GM23248 (cell line): ENCODE measurements around the gene LPA. TPM values are rescaled to one million over a fixed set of nuclear protein-coding genes. Genes with fewer than 3 reads are reported as not detected.

Experiments
- DNase-seq: peaks from one replicate; pipeline ENCODE4 v3.0.0-alpha.2; 2015
- H2AFZ ChIP-seq: fragments of 200-600 bp; sonication (generic); 2 replicates; pipeline ENCODE4 v1.6.1; 2016; ENCODE audit warnings: antibody characterized with exemption
- H3F3A ChIP-seq: fragments of 200-600 bp; sonication (generic); 2 replicates; pipeline ENCODE4 v1.6.1; 2016; ENCODE audit warnings: mild to moderate bottlenecking, antibody characterized with exemption, mixed run types; ENCODE audit not compliant: insufficient read depth
- H3K27ac ChIP-seq: fragments of 200-600 bp; sonication (generic); 2 replicates; pipeline ENCODE4 v1.5.1; 2016; ENCODE audit warnings: mild to moderate bottlenecking
- H3K27me3 ChIP-seq: fragments of 200-600 bp; sonication (generic); replicated peaks from 2 replicates; pipeline ENCODE4 v1.6.1; 2016; ENCODE audit warnings: mild to moderate bottlenecking; ENCODE audit not compliant: insufficient read depth
- H3K36me3 ChIP-seq: fragments of 200-600 bp; sonication (generic); 2 replicates; pipeline ENCODE4 v1.6.1; 2016; ENCODE audit warnings: low read depth, mild to moderate bottlenecking
- H3K4me1 ChIP-seq: fragments of 200-600 bp; sonication (generic); 2 replicates; pipeline ENCODE4 v1.6.1; 2016; ENCODE audit warnings: mild to moderate bottlenecking; ENCODE audit not compliant: insufficient read depth
- H3K4me2 ChIP-seq: fragments of 200-600 bp; sonication (generic); one replicate; pipeline ENCODE4 v1.6.1; 2016; ENCODE audit warnings: mild to moderate bottlenecking; ENCODE audit not compliant: unreplicated experiment
- H3K4me3 ChIP-seq: fragments of 200-600 bp; sonication (generic); 2 replicates; pipeline ENCODE4 v1.5.1; 2016; ENCODE audit warnings: mild to moderate bottlenecking
- H3K79me2 ChIP-seq: fragments of 200-600 bp; sonication (generic); 2 replicates; pipeline ENCODE4 v1.6.1; 2016; ENCODE audit warnings: mild to moderate bottlenecking; ENCODE audit not compliant: insufficient read depth
- H3K9ac ChIP-seq: fragments of 200-600 bp; sonication (generic); 2 replicates; pipeline ENCODE4 v1.6.1; 2016; ENCODE audit warnings: mild to moderate bottlenecking
- H3K9me2 ChIP-seq: fragments of 200-600 bp; sonication (generic); 2 replicates; pipeline ENCODE4 v1.6.1; 2016; ENCODE audit warnings: mixed run types, mild to moderate bottlenecking, moderate library complexity; ENCODE audit not compliant: insufficient read depth
- H3K9me3 ChIP-seq: fragments of 200-600 bp; sonication (generic); one replicate; pipeline ENCODE4 v1.6.1; 2017; ENCODE audit warnings: low read depth
- H4K20me1 ChIP-seq: fragments of 200-600 bp; sonication (generic); 2 replicates; pipeline ENCODE4 v1.6.0; 2016; ENCODE audit not compliant: insufficient read depth
- EZH2 ChIP-seq: fragments of 200-600 bp; sonication (generic); IDR thresholded peaks from 2 replicates; pipeline ENCODE4 v1.6.1; 2018; ENCODE audit warnings: antibody characterized with exemption, mild to moderate bottlenecking; ENCODE audit not compliant: insufficient read depth, poor library complexity, severe bottlenecking
- EZH2phosphoT487 ChIP-seq: fragments of 200-600 bp; sonication (generic); IDR thresholded peaks from 2 replicates; pipeline ENCODE4 v1.6.1; 2018; ENCODE audit warnings: antibody characterized with exemption, moderate library complexity, mild to moderate bottlenecking, low read depth; ENCODE audit not compliant: insufficient read depth
- WGBS, 2 experiments: methylation state at CpG; one replicate each; pipeline ENCODE4 v1.1.6; 2015 to 2017; ENCODE audit warnings: low lambda C conversion rate in 2 of 2, low coverage in 1 of 2; ENCODE audit errors: missing lambda C conversion rate in 2 of 2; 5-methylcytosine and 5-hydroxymethylcytosine counted together
- in situ Hi-C: fragments of 300-500 bp; cut with MboI; formaldehyde crosslinking; loops from 2 replicates; pipeline ENCODE4 v1.15.0; 2020
- polyA plus RNA-seq: library from polyadenylated mRNA; unstranded; fragments of >200 nt; fragmentation: Nextera tagmentation; extraction: Ambion mirVana; gene quantifications from 2 replicates; pipeline ENCODE4 v1.2.1, GENCODE V29; 2016
- total RNA-seq: library from RNA; depleted of rRNA; stranded (reverse); fragments of >200 nt; shearing (Covaris generic); gene quantifications from 2 replicates; pipeline ENCODE4 v1.2.3, GENCODE V29; 2014

Gene LPA
- total and polyA plus RNA-seq, 2 experiments from 2014 or later, result not detected

DNA sequence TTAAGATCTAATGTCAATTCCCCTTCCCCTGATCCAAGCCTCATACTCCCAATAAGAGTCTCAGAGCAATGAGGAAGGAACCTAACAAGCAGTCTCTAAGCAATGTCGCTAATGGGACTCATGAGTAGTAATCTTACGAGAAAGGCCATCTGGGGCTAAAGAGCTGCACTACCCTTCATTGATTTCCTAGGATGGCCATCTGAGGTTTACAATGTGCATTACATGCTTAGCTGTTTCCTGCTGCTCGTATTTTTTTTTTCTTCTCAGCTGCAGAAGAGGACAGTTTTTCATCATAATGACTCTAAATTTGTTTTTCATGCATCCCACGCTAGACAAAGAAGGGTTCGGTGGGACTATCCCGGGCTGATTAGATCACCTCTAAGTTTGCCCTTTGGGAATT, 119.3 kb downstream of the LPA start:
- DNase-seq, result no peak
- Histone ChIP-seq H3K79me2 (no peaks in the 10 kb centered on the region), H2AFZ (no peak overlapping the region), H3K9me3 (no peaks in the 10 kb centered on the region), H3K4me2 (no peak overlapping the region), H3F3A (no peaks in the 10 kb centered on the region), H3K9me2 (no peaks in the 10 kb centered on the region), H3K27me3 (no peaks in the 10 kb centered on the region), H3K27ac (no peak overlapping the region), H3K4me3 (no peak overlapping the region), H3K4me1 (no peaks in the 10 kb centered on the region), H3K9ac (no peak overlapping the region), H4K20me1 (no peaks in the 10 kb centered on the region), H3K36me3 (no peaks in the 10 kb centered on the region)
- no peak for TF ChIP-seq EZH2phosphoT487
- no peak for TF ChIP-seq EZH2
- 50% methylated on average over 6 of the region's 6 CpGs for WGBS, 2 experiments
- in situ Hi-C loops, result no loop called here

DNA sequence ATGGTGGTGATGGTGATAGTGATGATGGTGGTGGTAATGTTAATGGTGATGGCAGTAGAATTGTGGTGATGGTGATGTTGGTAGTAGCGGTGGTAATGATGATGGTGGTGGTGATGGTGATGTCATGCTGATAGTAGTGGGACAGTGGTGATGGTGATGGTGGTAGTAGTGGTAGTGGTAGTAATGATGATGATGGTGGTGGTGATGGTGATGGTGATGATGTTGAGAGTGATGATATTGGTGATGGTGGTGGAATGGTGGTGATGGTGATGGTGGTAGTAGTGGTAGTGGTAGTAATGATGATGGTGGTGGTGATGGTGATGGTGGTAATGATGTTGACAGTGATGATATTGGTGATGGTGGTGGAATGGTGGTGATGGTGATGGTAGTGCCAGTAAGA, 128.8 kb downstream of the LPA start:
- Histone ChIP-seq H3K36me3 (no peaks in the 10 kb centered on the region), H3K27ac (no peak overlapping the region), H3K9me2 (no peaks in the 10 kb centered on the region), H3K4me2 (no peak overlapping the region), H3K79me2 (no peaks in the 10 kb centered on the region), H3K9me3 (no peaks in the 10 kb centered on the region), H3K4me3 (no peak overlapping the region), H2AFZ (no peak overlapping the region), H3K4me1 (no peaks in the 10 kb centered on the region), H3K9ac (no peak overlapping the region), H3F3A (no peaks in the 10 kb centered on the region), H3K27me3 (no peaks in the 10 kb centered on the region), H4K20me1 (no peaks in the 10 kb centered on the region)
- 72 to 83% methylated on average over 1 of the region's 1 CpG for WGBS, 2 experiments
- TF ChIP-seq EZH2, result no peak
- no peak for TF ChIP-seq EZH2phosphoT487
- DNase-seq, result no peak
- in situ Hi-C loops, result no loop called here

DNA sequence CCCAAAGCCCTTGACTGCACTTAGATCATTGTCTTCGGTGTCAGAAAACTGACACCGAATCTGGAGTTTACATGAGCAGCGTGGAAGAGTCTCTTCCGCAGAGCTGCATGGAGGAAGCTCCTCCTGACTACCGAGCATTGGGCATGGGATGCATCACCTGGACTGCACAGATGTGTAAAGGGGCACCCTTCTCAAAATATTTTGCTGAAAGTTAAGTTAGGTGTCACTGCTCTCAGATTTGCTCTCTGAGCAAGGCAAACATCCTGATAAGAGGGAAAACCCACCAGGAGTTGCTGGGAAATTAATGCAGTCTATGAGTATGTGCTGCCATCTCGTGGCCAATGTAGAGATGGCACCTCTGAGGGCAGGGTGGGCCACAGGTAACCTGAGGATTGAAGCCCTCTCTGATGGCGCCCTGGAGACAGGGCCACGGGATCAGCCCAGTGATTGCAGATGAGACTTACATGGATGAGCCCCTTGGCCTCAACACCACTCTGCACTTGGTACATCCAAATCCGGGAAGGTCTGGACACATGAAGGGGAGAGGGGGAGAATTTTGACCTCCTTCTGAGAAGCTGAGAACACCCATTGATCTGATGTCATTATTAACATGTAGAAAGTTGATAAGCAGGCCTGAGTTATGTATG, 129.9 kb downstream of the LPA start:
- no peaks in the 10 kb centered on the region for H4K20me1 ChIP-seq
- no peaks in the 10 kb centered on the region for H3F3A ChIP-seq
- TF ChIP-seq EZH2phosphoT487, result no peak
- TF ChIP-seq EZH2, result no peak
- no peaks in the 10 kb centered on the region for H3K36me3 ChIP-seq
- no peak overlapping the region for H3K9ac ChIP-seq
- peak overlapping the region; percentile 76 for H3K4me2 ChIP-seq
- peak overlapping the region; percentile 62 for H3K4me3 ChIP-seq
- H2AFZ ChIP-seq, result peak overlapping the region; percentile 74
- DNase-seq, result peak; percentile 54
- H3K4me1 ChIP-seq, result no peaks in the 10 kb centered on the region
- in situ Hi-C loops, result no loop called here
- WGBS, 2 experiments, result 5 to 9% methylated on average over 9 of the region's 9 CpGs
- no peaks in the 10 kb centered on the region for H3K27me3 ChIP-seq
- no peaks in the 10 kb centered on the region for H3K9me3 ChIP-seq
- H3K9me2 ChIP-seq, result no peaks in the 10 kb centered on the region
- no peak overlapping the region for H3K27ac ChIP-seq
- no peaks in the 10 kb centered on the region for H3K79me2 ChIP-seq

DNA sequence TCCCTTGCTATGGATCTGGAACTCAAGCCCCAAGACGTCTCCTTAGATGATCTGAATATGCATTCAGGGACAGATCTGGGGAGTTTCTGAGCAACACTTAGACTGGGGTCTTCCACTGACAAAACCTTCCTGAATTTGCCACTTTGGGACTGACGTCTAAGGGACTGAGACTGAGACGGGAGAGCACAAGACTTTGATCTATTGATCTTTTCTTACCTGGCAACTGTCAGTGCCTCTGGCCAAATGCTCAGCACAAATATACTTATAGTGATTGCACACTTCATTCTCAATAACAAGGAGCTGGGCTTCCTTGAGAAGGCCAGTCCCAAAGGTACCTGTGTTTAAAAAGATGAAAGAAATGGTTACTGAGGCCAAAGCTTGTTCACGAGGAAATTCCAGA, 131.8 kb downstream of the LPA start:
- no peaks in the 10 kb centered on the region for H3K27me3 ChIP-seq
- no peaks in the 10 kb centered on the region for H3K4me1 ChIP-seq
- no peaks in the 10 kb centered on the region for H3F3A ChIP-seq
- no peak for DNase-seq
- in situ Hi-C loops, result no loop called here
- TF ChIP-seq EZH2 (no peak), EZH2phosphoT487 (no peak)
- no peak overlapping the region for H3K4me3 ChIP-seq
- H2AFZ ChIP-seq, result no peak overlapping the region
- no peak overlapping the region for H3K4me2 ChIP-seq
- no peak overlapping the region for H3K27ac ChIP-seq
- WGBS, 2 experiments, result 66 to 75% methylated on average over 4 of the region's 4 CpGs
- no peaks in the 10 kb centered on the region for H3K79me2 ChIP-seq
- no peaks in the 10 kb centered on the region for H3K9me2 ChIP-seq
- H3K9ac ChIP-seq, result no peak overlapping the region
- H4K20me1 ChIP-seq, result no peaks in the 10 kb centered on the region
- H3K36me3 ChIP-seq, result no peaks in the 10 kb centered on the region
- no peaks in the 10 kb centered on the region for H3K9me3 ChIP-seq
